Measurements from ENCODE around the gene SLC4A7.
"Not testable (repeated sequence)": the region's sequence is repeated elsewhere in the genome, so short reads cannot be mapped to it uniquely, and the experiment has no call there.

Gene SLC4A7

GRCh38 chr3:27486336-27486735 is 2.2 kb upstream of the SLC4A7 start:
- no peak for DNase-seq

- no peak for DNase-seq
These were observed 1.7 kb upstream of the SLC4A7 start for GRCh38 chr3:27485866-27486265.

DNA sequence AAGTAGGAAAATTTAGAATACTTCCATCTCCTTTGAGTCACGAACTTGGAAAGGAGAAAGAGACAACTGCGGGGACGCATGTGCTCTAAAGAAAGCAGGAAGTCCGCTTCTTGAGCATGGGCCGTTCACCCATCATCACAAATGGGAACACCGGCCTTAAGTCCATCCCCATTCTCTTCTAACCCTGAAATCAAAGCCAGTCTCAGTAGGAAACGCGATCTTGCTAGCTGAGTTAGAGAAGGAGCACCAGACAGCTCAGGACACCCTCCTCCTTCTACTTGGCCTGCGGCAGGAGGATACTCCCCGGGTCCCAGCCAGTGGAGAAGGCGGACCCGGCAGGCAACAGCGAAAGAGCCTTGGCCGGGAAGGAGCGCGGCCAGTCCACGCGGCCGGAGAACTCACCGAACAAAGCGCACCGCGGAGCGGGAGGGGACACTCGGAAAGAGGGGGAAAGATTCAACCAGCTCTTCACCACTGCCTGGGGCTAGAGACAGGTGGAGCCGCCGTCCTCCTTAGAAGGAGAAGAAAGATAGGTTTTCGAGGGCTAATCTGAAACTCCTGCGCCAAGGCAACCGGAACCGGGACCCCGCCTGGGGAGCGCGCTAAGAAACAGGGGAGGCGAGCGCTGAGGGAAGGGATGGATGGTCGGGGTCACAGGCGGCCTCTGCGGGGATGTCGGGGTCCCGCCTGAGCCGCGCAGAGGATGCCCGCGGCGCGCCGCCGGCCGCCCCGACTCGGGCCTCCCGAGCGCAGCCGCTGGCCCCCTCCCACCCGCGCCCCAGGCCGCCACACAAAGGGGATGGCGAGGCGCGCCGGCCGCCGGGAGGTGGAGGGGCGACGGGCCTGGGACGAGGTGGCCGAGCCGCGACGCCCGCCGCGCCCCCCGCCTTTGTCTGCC is 818 bp downstream of the SLC4A7 start:
- peak; percentile 20 for DNase-seq

DNA sequence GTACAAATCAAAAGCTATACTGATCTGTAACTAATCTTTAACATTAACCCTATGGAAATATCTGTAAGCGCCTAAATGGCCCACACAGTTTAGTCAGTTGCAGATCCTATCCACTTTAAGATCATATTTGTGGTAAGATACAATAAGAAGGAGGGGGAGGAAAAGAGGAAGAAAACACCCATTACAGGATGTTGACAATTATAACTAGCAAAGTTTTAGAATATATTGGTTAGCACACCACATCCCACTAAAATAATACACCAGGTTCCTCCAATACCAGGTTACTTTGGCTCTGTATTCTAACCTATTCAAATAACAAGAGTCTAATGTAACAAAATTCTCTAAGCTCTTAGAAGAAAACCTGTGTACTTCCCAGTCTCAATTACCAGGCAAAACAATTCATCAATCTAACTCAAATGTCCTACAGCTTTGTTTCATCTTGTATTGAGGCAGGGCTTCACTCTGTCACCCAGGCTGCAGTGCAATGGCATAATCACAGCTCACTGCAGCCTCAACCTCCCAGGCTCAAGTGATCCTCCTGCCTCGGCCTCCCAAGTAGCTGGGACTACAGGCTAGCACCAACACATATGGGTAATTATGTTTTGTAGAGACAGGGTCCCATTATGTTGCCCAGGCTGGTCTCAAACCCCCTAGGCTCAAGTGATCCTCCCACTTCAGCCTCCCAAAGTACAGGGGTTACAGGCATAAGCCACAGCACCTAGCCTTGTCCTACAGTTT is 4.2 kb downstream of the SLC4A7 start:
- DNase-seq, result no peak

DNA sequence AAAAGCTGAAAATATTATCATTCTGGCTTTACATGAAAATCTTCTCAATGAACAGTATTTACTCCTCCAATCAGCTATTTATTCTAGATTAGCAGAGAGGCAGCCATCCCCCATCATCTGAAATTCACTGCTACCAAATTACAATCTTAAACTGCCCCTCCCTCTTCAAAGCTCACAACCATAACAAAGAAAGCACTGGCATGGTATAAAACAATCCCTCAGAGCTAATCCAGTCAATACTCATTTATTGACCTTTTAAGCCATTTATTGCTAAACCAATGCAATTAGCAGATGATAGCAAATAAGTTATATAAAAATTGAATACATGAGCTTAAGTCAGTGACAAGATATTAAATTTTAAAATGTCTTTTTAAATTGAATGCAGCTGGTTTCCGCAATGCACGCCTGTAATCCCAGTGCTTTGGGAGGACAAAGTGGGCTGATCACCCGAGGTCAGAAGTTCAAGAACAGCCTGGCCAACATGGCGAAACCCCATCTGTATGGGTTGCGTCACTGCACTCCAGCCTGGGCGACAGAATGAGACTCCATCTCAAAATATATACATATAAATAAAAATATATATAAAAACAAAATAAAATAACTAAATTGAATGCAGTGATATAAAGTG is 12.1 kb downstream of the SLC4A7 start:
- DNase-seq, result no peak

DNA sequence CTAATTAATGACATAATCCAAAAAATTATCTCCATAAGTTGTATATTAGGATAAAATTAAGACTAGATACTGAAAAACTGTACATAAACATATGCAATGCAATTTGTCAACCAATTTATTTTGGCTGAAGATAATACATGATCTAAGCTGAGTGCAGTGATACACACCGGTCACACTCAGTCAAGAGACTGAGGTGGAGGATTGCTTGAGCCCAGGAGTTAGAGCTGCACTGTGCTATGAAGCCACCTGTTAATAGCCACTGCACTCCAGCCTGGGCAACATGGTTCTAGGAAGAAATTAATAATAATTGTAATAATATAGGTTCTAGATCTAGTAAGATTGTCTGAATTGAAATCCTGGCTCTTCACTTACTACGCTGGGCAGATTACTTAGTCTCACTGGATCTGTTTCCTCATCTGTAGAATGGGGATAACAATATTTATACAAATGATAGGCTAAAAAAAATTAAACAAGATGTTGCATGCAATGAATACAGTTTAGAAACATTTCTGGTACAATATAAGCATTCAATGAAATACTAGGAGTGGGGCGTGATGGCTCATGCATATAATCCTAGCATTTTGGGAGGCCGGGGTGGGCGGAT is 15.8 kb downstream of the SLC4A7 start:
- no peak for DNase-seq

- no peak for DNase-seq
These were observed 16.6 kb downstream of the SLC4A7 start for GRCh38 chr3:27467545-27467944.

GRCh38 chr3:27464646-27465045 is 19.5 kb downstream of the SLC4A7 start:
- DNase-seq, result no peak

DNA sequence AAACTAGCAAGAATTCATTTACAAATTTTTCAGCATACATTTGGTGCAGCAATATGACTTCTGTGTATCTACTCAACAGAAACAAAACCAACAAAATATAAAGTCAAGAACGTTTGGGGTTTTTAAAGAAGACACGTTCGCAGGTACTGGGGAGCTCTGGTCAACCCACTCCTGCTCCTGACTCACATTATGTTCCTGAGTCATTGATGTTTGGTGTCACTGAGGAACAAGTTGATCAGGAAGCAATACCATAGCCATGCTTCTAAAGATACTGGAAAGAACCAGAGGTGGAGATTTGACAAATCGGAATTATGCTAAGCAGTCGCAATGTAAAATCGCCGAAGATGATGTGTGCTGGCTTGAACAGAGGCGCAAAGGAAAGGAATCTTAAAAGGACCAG is 22.0 kb downstream of the SLC4A7 start:
- DNase-seq, result no peak

GRCh38 chr3:27458929-27459328 is 25.3 kb downstream of the SLC4A7 start:
- no peak for DNase-seq

- DNase-seq, result no peak
These were observed 27.6 kb downstream of the SLC4A7 start for GRCh38 chr3:27456554-27456953.

DNA sequence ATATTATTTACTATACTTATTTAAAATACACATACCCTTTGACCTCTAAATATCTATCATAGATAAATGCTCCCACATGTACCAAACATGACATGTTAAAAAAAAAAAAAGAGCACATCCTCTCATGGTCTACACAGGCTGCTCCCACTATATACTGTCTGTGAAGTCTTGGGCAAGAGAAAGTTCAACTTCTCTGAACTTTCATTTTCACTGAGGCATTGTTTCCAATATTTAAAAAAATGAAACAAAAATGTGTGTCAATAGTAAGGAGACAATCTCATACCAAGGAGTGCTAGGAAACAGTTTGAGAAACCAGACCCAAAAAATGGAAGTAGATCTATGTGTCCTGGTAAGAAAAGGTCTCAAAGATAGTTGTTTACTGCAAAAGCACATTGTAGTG is 29.3 kb downstream of the SLC4A7 start:
- no peak for DNase-seq

DNA sequence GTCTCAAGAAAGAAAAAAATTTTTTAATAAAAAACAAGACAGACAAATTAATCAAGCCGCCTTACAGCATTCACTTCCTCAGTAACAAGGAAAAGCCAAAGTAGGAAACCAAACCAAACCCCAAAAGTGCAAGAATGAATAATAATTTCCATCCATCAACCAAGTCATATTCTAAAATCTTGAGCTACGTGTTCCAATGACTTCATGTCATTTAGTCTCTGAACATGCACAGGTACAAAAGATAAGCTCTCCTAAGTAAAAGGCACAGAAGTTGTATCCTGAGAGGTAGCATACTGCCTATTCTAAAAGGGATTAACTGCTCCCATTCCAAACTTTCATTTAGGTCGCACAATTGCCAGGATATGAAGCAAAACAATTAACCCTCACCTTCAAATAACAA is 29.7 kb downstream of the SLC4A7 start:
- no peak for DNase-seq

- DNase-seq, result no peak
These were observed 31.7 kb downstream of the SLC4A7 start for GRCh38 chr3:27452368-27453090.

DNA sequence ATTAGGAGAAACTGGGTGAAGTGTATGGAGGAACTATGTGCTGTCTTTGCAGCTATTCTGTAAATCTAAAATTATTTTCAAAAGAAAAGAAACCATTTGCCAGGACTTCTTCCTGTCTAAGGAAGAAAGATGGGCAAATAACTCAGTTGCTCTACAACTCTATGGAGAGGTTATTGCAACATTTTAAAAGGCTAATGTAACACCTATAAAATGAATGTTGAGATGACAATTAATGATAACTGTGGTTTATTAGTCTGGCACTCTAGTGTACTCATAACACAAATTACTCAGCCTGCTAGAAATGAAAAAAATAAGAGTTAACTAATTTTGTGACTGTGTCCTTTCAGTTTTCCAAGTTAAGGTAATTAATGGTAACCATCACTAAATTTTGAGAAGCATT is 32.3 kb downstream of the SLC4A7 start:
- no peak for DNase-seq

GRCh38 chr3:27451251-27451650 is 32.9 kb downstream of the SLC4A7 start:
- no peak for DNase-seq

- no peak for DNase-seq
These were observed 34.5 kb downstream of the SLC4A7 start for GRCh38 chr3:27449530-27450150.

- not testable (repeated sequence) for DNase-seq
These were observed 41.2 kb downstream of the SLC4A7 start for GRCh38 chr3:27442995-27443394.

DNA sequence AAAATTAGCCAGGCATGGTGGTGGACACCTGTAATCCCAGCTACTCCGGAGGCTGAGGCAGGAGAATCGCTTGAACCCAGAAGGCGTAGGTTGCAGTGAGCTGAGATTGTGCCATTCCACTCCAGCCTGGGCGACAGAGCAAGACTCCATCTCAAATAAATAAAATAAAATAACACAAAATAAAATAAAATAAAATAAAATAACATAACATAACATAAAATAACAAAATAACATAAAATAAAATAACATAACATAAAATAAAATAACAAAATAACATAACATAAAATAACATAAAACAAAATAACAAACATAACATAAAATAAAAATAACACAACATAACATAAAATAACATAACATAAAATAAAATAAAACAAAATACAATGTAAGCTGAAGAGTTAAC is 45.8 kb downstream of the SLC4A7 start:
- not testable (repeated sequence) for DNase-seq

DNA sequence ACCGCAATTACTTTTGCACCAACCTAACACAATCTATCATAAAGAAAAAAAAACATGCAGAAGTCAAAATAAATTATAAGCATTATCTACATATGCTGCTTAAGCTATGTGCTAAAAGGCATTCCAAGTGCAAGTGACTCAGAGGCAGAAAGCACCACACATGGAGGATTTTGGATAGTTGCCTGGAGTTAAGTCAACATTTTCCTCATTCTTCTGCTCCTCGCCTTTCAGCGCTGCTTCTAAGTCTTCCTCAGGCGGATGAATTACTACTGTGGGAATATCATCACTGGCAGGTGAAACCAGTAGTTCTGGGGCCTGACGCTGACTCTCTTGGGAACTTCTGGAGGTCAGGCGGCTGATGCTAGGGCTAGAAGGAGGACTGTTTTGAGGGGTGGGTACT is 53.1 kb downstream of the SLC4A7 start:
- no peak for DNase-seq

DNA sequence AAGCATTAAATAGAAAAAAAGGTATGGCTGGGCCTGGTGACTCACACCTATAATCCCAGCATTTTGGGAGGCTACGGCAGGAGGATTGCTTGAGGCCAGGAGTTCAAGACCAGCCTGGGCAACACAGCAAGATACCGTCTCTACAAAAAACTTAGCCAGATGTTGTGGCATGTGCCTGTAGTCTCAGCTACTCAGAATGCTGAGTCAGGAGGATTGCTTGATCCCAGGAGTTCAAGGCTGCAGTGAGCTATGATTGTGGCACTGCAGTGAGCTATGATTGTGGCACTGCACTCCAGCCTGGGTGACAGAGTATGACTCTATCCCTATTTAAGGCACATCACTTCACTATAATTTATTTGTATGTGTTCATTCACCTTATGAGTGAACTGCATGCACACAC is 54.3 kb downstream of the SLC4A7 start:
- DNase-seq, result no peak

DNA sequence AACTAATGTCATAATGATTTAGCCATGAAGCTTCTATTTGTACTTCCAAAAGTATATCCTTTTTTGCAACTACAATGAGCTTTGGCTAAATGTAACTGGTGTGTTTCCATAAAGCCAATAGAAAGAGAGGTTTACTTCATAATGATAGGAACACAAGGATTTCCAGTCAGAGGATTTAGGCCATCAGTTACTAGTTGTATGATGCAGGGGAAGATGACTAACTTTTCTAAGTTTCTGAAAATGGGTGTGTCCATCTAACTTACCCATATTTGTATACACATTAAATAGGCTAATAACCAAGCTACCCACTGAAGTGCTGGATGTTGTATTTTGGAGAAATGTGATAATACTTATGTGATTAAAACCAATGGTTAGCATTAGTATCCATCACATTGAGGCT is 55.7 kb downstream of the SLC4A7 start:
- no peak for DNase-seq
